ENCODE measurements around the gene TAC3.

TAC3 gene

DNA sequence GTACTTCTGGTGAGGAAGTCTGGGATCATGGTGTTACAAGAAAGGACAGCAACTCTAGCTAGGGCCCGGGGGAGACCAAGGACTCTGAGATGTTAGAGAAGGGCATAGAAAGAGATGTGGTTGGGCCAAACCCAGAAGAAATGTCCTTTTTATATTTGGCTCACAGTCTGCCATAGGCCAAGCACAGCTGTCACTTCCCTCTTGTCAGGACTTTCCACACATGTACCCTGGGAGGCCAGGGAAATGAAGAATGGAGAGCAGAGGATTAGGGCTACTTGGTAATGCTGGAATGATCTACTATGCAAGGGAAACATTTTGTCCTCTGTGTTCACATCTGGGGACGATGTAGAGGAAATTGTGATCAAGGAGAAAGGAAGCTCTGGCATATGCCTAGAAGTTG is 24.4 kb upstream of the TAC3 start:
- Histone ChIP-seq H3K36me3 (no peaks in the 10 kb centered on the region), H3K9me3 (ENCODE audit: severe bottlenecking) (no peaks in the 10 kb centered on the region), H3K4me3 (ENCODE audit: low read depth, low read length) (no peak overlapping the region), H3K27me3 (ENCODE audit: insufficient read depth, low read depth, severe bottlenecking) (no peaks in the 10 kb centered on the region), H3K27ac (no peak overlapping the region)
- TF ChIP-seq, protein P1, sequence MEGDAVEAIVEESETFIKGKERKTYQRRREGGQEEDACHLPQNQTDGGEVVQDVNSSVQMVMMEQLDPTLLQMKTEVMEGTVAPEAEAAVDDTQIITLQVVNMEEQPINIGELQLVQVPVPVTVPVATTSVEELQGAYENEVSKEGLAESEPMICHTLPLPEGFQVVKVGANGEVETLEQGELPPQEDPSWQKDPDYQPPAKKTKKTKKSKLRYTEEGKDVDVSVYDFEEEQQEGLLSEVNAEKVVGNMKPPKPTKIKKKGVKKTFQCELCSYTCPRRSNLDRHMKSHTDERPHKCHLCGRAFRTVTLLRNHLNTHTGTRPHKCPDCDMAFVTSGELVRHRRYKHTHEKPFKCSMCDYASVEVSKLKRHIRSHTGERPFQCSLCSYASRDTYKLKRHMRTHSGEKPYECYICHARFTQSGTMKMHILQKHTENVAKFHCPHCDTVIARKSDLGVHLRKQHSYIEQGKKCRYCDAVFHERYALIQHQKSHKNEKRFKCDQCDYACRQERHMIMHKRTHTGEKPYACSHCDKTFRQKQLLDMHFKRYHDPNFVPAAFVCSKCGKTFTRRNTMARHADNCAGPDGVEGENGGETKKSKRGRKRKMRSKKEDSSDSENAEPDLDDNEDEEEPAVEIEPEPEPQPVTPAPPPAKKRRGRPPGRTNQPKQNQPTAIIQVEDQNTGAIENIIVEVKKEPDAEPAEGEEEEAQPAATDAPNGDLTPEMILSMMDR (IDR thresholded peaks at IDR 0.05; ENCODE audit: low read depth, low read length): no peak
- DNase-seq: no peak

DNA sequence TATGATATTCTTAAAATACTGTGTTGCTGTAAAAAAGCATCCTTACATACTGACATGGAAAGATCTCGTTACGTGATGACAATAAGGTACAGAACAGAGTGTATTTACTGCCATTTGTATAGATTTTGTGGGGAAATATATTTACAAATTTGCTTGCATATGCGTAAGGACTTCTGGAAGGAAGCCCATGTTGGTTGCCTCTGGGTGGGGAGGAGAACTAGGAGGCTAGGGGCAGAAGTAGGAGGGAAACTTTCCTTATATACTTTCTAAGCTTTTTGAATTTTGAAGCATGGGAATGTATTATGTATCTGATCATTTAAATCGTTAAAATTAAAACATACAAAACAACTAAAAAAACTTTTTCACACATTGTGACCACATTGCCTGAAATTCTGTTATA is 23.9 kb upstream of the TAC3 start:
- Histone ChIP-seq H3K27me3 (ENCODE audit: insufficient read depth, low read depth, severe bottlenecking) (no peaks in the 10 kb centered on the region), H3K36me3 (no peaks in the 10 kb centered on the region), H3K9me3 (ENCODE audit: severe bottlenecking) (no peaks in the 10 kb centered on the region), H3K4me3 (ENCODE audit: low read depth, low read length) (no peak overlapping the region), H3K27ac (no peak overlapping the region)
- DNase-seq: no peak
- TF ChIP-seq, protein P1 (IDR thresholded peaks at IDR 0.05; ENCODE audit: low read depth, low read length): no peak

DNA sequence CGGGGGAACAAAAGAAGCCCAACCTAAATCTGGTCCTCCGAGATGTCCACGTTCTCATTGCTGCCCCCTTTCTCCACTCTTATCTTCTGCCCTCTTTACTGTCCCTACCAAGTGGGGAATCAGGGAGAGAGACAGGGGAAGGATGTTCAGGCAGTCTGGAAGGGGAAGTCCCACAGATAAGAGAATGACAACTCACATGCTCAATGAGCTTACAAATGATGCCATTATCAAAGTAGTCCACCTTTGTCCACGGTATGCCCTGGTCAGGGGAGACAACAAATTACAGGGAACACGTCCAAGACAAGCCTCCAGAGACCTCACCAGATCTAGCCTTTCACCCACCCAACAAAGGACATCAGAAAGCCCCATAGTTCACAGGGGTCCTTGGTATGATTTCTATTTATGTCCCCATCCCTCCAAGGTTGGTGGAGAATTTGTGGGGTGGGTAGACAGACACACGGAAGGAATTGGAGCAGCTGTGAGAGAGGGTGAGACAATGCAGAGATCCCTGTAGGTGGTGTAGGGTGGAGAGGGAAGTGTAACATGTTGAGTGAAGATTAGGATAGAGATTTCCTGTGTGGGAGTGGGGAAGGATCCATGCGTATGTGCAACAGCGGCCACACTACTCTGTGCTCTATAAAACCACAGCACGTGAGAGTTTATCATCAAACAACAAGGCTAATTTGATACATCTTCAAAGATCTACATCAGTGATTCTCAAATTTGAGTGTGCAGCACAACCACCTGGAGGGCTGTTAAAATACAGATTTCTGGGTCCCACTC is 22.9 kb upstream of the TAC3 start:
- Histone ChIP-seq H3K36me3 (no peaks in the 10 kb centered on the region), H3K9me3 (ENCODE audit: severe bottlenecking) (no peaks in the 10 kb centered on the region), H3K4me3 (ENCODE audit: low read depth, low read length) (no peak overlapping the region), H3K27ac (no peak overlapping the region), H3K27me3 (ENCODE audit: insufficient read depth, low read depth, severe bottlenecking) (no peaks in the 10 kb centered on the region)
- DNase-seq: no peak
- TF ChIP-seq, protein P1 (IDR thresholded peaks at IDR 0.05; ENCODE audit: low read depth, low read length): no peak

DNA sequence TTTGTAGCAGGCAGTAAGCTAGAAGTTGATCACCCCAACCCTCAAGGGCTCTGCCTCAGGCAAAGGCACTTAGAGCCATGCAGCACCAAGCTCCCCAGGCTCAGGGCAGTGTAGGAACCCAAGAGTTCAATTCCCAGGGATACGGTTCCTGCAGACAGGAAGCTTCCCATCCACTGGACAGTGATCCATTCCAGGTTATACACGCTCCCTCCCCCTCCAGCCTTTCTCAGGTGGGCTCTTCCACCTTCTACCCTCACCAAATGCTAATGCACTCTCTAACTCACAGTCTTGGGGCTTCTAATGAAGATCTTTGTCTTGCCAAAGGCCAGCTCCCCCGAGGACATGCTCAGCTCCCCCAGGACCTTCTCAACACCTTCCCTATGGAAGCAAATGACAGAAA is 20.9 kb upstream of the TAC3 start:
- no peaks in the 10 kb centered on the region for H3K9me3 ChIP-seq (ENCODE audit: severe bottlenecking)
- H3K27me3 ChIP-seq (ENCODE audit: insufficient read depth, low read depth, severe bottlenecking): no peaks in the 10 kb centered on the region
- TF ChIP-seq, protein P1 (IDR thresholded peaks at IDR 0.05; ENCODE audit: low read depth, low read length): no peak

DNA sequence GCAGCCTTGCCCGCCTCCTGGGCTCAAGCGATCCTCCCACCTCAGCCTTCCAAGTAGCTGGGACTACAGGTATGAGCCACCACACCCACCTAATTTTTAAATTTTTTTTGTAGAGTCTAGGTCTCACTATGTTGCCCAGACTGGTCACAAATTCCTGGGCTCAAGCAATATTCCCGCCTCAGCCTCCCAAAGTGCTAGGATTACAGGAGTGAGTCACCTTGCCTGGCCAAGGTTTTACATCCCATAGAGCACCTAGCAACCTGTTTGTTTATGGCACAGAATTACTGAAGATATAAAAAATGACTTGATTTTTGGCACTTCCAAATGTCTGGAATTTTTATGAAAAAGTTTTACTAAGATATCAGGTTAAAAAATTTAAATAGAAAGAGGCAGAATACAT is 17.1 kb upstream of the TAC3 start:
- Histone ChIP-seq H3K36me3 (no peaks in the 10 kb centered on the region), H3K9me3 (ENCODE audit: severe bottlenecking) (no peaks in the 10 kb centered on the region), H3K27me3 (ENCODE audit: insufficient read depth, low read depth, severe bottlenecking) (no peaks in the 10 kb centered on the region), H3K27ac (no peak overlapping the region), H3K4me3 (ENCODE audit: low read depth, low read length) (no peak overlapping the region)
- TF ChIP-seq, protein P1 (IDR thresholded peaks at IDR 0.05; ENCODE audit: low read depth, low read length): no peak
- DNase-seq: no peak

More for the DNA sequence above, 20.9 kb upstream of the TAC3 start:
- Histone ChIP-seq H3K36me3 (no peaks in the 10 kb centered on the region), H3K27ac (no peak overlapping the region), H3K4me3 (ENCODE audit: low read depth, low read length) (no peak overlapping the region)
- no peak for DNase-seq

DNA sequence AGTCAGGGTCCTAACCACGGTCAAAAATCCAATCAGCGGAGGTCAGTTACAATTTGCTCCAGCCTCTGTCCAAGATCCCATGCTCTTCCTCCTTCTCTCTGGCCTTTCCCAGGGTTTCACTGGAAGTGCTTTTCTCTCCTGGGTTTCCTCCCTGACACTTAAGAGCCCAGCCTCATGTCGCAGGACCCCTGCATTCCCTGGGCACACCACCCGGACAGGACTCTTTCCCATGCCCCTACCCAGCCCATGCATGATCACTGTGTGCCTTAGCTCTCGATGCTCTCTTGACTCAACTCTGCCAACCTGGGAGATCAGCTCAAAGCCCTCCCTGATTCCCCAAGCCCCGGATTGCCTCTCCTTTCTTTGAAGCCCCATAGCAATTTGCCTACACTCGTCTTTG is 15.5 kb upstream of the TAC3 start:
- Histone ChIP-seq H3K27ac (peak overlapping the region; percentile 29; the same call in 1 of the 2 replicates), H3K27me3 (ENCODE audit: insufficient read depth, low read depth, severe bottlenecking) (no peaks in the 10 kb centered on the region), H3K4me3 (ENCODE audit: low read depth, low read length) (no peak overlapping the region), H3K36me3 (no peaks in the 10 kb centered on the region), H3K9me3 (ENCODE audit: severe bottlenecking) (no peaks in the 10 kb centered on the region)
- TF ChIP-seq, protein P1 (IDR thresholded peaks at IDR 0.05; ENCODE audit: low read depth, low read length): no peak
- no peak for DNase-seq
